HL-60 (cell line): ENCODE data around the gene FAM110A.

Experiments
- DNase-seq, 2 experiments: peaks; one replicate each; pipeline ENCODE4 v3.0.0-alpha.2; 2010 to 2020; ENCODE audit warnings: low read depth in 1 of 2, low spot score in 1 of 2
- H3K27ac ChIP-seq: fragments of 250-450 bp; sonication (Bioruptor Pico); replicated peaks from 2 replicates; pipeline ENCODE4 v1.5.1; 2020; ENCODE audit warnings: mild to moderate bottlenecking, moderate library complexity
- H3K27me3 ChIP-seq: fragments of 250-450 bp; sonication (Bioruptor Pico); 2 replicates; pipeline ENCODE4 v1.5.1; 2021; ENCODE audit warnings: mild to moderate bottlenecking, moderate library complexity; ENCODE audit not compliant: insufficient read depth, poor library complexity, severe bottlenecking
- H3K4me3 ChIP-seq: replicated peaks from 2 replicates; pipeline ENCODE4 v1.5.1; 2011; ENCODE audit warnings: mild to moderate bottlenecking, control low read depth, low read length; ENCODE audit not compliant: insufficient read depth
- CTCF ChIP-seq: IDR thresholded peaks from one replicate; pipeline ENCODE4 v1.5.1; 2011; ENCODE audit warnings: low read length, control low read depth, inconsistent platforms; ENCODE audit not compliant: insufficient read depth
- GABPA ChIP-seq: IDR thresholded peaks from 2 replicates; pipeline ENCODE4 v1.6.1; 2012; ENCODE audit warnings: low read depth
- POLR2AphosphoS5 ChIP-seq: IDR thresholded peaks from 2 replicates; pipeline ENCODE4 v1.6.1; 2012; ENCODE audit warnings: low read depth
- SPI1 ChIP-seq: IDR thresholded peaks from 2 replicates; pipeline ENCODE4 v1.6.1; 2012; ENCODE audit warnings: low read depth, mild to moderate bottlenecking, borderline replicate concordance
- TF ChIP-seq, protein P1 (sequence below): IDR thresholded peaks from 2 replicates; pipeline ENCODE4 v1.6.1; 2012; ENCODE audit warnings: low read depth; ENCODE audit not compliant: insufficient replicate concordance

The FAM110A gene

GRCh38 chr20:820323-820953 is 13.1 kb upstream of the FAM110A start:
- H3K27ac ChIP-seq: no peak overlapping the region
- DNase-seq: no peak
- H3K4me3 ChIP-seq: no peak overlapping the region
- no peak for TF ChIP-seq SPI1
- TF ChIP-seq, protein P1, sequence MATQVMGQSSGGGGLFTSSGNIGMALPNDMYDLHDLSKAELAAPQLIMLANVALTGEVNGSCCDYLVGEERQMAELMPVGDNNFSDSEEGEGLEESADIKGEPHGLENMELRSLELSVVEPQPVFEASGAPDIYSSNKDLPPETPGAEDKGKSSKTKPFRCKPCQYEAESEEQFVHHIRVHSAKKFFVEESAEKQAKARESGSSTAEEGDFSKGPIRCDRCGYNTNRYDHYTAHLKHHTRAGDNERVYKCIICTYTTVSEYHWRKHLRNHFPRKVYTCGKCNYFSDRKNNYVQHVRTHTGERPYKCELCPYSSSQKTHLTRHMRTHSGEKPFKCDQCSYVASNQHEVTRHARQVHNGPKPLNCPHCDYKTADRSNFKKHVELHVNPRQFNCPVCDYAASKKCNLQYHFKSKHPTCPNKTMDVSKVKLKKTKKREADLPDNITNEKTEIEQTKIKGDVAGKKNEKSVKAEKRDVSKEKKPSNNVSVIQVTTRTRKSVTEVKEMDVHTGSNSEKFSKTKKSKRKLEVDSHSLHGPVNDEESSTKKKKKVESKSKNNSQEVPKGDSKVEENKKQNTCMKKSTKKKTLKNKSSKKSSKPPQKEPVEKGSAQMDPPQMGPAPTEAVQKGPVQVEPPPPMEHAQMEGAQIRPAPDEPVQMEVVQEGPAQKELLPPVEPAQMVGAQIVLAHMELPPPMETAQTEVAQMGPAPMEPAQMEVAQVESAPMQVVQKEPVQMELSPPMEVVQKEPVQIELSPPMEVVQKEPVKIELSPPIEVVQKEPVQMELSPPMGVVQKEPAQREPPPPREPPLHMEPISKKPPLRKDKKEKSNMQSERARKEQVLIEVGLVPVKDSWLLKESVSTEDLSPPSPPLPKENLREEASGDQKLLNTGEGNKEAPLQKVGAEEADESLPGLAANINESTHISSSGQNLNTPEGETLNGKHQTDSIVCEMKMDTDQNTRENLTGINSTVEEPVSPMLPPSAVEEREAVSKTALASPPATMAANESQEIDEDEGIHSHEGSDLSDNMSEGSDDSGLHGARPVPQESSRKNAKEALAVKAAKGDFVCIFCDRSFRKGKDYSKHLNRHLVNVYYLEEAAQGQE: no peak
- TF ChIP-seq POLR2AphosphoS5: no peak
- TF ChIP-seq GABPA: no peak
- no peak for TF ChIP-seq CTCF
- no peaks in the 10 kb centered on the region for H3K27me3 ChIP-seq

DNA sequence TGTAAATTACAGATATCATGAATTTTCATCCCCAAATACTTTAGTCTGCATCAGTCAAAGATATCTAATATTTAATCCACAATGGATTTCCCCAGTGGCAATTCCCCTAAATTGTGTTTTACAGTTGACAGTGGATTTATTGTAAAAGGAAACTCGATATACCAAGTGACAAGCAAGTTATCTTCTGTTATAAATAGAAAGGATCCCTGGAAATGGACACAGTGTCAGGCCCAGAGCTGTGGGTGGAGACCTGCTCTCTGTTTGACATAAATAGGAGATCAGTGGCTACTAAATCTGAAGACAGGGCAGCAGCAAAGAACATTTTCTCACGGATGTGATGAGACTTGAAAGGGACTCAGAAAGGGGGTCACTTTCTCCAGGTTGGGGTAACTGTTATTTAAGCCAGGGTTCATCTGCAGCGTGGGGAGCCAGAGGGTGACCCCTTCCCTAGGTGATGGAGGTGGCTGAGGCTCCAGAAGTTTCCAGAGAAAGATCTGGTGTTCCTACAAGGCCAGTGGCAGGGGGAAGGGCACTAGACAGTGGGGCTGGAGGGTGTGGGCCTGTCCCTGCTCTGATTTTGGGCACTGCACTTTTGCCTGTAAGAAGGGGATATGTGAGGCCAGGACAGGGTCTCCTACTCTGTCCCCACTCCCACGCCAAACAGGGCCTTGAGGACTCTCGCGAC is 12.3 kb upstream of the FAM110A start:
- no peaks in the 10 kb centered on the region for H3K27me3 ChIP-seq
- DNase-seq: no peak
- no peak for TF ChIP-seq SPI1
- TF ChIP-seq, protein P1: no peak
- TF ChIP-seq CTCF: no peak
- TF ChIP-seq POLR2AphosphoS5: no peak
- TF ChIP-seq GABPA: no peak
- no peak overlapping the region for H3K27ac ChIP-seq
- H3K4me3 ChIP-seq: no peak overlapping the region

GRCh38 chr20:821731-822065 is 11.8 kb upstream of the FAM110A start:
- TF ChIP-seq, protein P1: no peak
- TF ChIP-seq SPI1 (no peak), GABPA (no peak), POLR2AphosphoS5 (no peak), CTCF (no peak)
- DNase-seq: no peak
- Histone ChIP-seq H3K4me3 (no peak overlapping the region), H3K27ac (no peak overlapping the region), H3K27me3 (no peaks in the 10 kb centered on the region)
